ENCODE data around the gene CMYA5. TPM values are rescaled to one million over a fixed set of nuclear protein-coding genes. Genes with fewer than 3 reads are reported as not detected.

The CMYA5 gene
- total RNA-seq, 6 experiments from 2014 or later: 0.31 to 0.87 (median 0.43) TPM

GRCh38 chr5:79695526-79695925, 5.9 kb downstream of the CMYA5 start:
- TF ChIP-seq CTCF (IDR thresholded peaks at IDR 0.05): no peak
- Mint-ChIP-seq H3K36me3 (ENCODE audit: low read depth) (no peaks in the 10 kb centered on the region; the same call in 1 of the 2 replicates), H3K4me1 (ENCODE audit: low read depth) (peaks cover 30% of the 10 kb centered on the region), H3K27me3 (ENCODE audit: insufficient read depth) (no peaks in the 10 kb centered on the region; the same call in 1 of the 2 replicates), H3K27ac (no peak overlapping the region), H3K4me3 (no peak overlapping the region), H3K9me3 (no peaks in the 10 kb centered on the region)
- no peak for DNase-seq

- Mint-ChIP-seq H3K27ac (no peak overlapping the region), H3K4me1 (ENCODE audit: low read depth) (peaks cover 22% of the 10 kb centered on the region), H3K27me3 (ENCODE audit: insufficient read depth) (no peaks in the 10 kb centered on the region; the same call in 1 of the 2 replicates), H3K9me3 (no peaks in the 10 kb centered on the region), H3K36me3 (ENCODE audit: low read depth) (no peaks in the 10 kb centered on the region), H3K4me3 (no peak overlapping the region)
- no peak for TF ChIP-seq CTCF (IDR thresholded peaks at IDR 0.05)
- no peak for DNase-seq
Measured at GRCh38 chr5:79697222-79698170, 7.9 kb downstream of the CMYA5 start.

GRCh38 chr5:79699763-79700400, 10.2 kb downstream of the CMYA5 start:
- TF ChIP-seq CTCF (IDR thresholded peaks at IDR 0.05): no peak
- no peaks in the 10 kb centered on the region for H3K9me3 Mint-ChIP-seq
- no peaks in the 10 kb centered on the region for H3K36me3 Mint-ChIP-seq (ENCODE audit: low read depth)
- no peak overlapping the region for H3K4me3 Mint-ChIP-seq
- H3K4me1 Mint-ChIP-seq (ENCODE audit: low read depth): peaks cover 28% of the 10 kb centered on the region
- H3K27me3 Mint-ChIP-seq (ENCODE audit: insufficient read depth): peaks cover 1% of the 10 kb centered on the region; the same call in 1 of the 2 replicates
- no peak overlapping the region for H3K27ac Mint-ChIP-seq
- no peak for DNase-seq

- no peak overlapping the region for H3K4me3 Mint-ChIP-seq
- peak; percentile 82 for TF ChIP-seq CTCF (IDR thresholded peaks at IDR 0.05)
- no peak overlapping the region for H3K27ac Mint-ChIP-seq
- H3K9me3 Mint-ChIP-seq: no peaks in the 10 kb centered on the region
- peaks cover 4% of the 10 kb centered on the region; the same call in 1 of the 2 replicates for H3K36me3 Mint-ChIP-seq (ENCODE audit: low read depth)
- peak; percentile 45 for DNase-seq
- H3K4me1 Mint-ChIP-seq (ENCODE audit: low read depth): peaks cover 19% of the 10 kb centered on the region; the same call in 1 of the 2 replicates
- H3K27me3 Mint-ChIP-seq (ENCODE audit: insufficient read depth): peaks cover 4% of the 10 kb centered on the region
Measured at GRCh38 chr5:79702606-79703380, 13.2 kb downstream of the CMYA5 start.

- Mint-ChIP-seq H3K36me3 (ENCODE audit: low read depth) (peaks cover 4% of the 10 kb centered on the region; the same call in 1 of the 2 replicates), H3K27me3 (ENCODE audit: insufficient read depth) (peaks cover 4% of the 10 kb centered on the region), H3K9me3 (no peaks in the 10 kb centered on the region), H3K4me1 (ENCODE audit: low read depth) (peaks cover 16% of the 10 kb centered on the region; the same call in 1 of the 2 replicates), H3K27ac (no peak overlapping the region), H3K4me3 (no peak overlapping the region)
- no peak for TF ChIP-seq CTCF (IDR thresholded peaks at IDR 0.05)
- DNase-seq: no peak
Measured at GRCh38 chr5:79703381-79703645, 13.7 kb downstream of the CMYA5 start.

All from HFFc6 (cell line).